ENCODE measurements around the gene PSMC4.

GRCh38 chr19:39983695-39984300 lies 12.8 kb downstream of the PSMC4 start:
- TF ChIP-seq EZH2phosphoT487 (IDR thresholded peaks at IDR 0.05; ENCODE audit: insufficient read depth, low read depth) (no peak), EZH2 (IDR thresholded peaks at IDR 0.05; ENCODE audit: insufficient read depth, poor library complexity, severe bottlenecking) (no peak)

All from GM23248 (cell line).